A549 treated with RU486 at 1 μM for 4 hours (cell line): ENCODE data around the gene KCNJ1. TPM values are rescaled to one million over a fixed set of nuclear protein-coding genes. Genes with fewer than 3 reads are reported as not detected.

Experiments used
- total RNA-seq: library from RNA; stranded (reverse); fragments of 200-300 nt; extraction: Qiagen RNA extraction; gene quantifications from 5 replicates; pipeline ENCODE4 v1.2.3, GENCODE V29; 2022; ENCODE audit warnings: low read depth

KCNJ1 gene
- not detected in 5 replicates for total RNA-seq

DNA sequence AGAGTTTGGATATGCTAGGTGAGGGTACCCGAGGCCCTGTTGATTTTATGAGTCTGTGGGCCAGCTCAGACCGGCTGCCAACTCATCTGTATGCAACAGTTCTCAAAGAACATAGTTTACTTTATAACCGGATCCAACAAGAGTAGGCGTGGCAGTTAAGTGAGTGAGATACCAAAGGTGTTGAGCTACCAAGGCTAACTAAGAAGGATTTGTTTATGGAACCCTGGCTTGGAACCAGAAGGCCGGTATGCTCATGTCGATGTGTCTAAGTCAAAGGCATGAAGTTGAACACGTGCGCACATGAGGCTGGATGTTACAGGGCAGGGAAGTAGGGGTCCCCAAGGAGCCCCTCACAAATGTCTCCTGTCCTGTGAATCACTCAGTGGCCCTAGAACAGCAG lies at the start of gene KCNJ1:
KCNJ1 (minus strand) TSS at position 20 of the 400 bp plus-strand sequence. CDS start 27,053 bp downstream, outside the sequence.

GRCh38 chr11:128890543-128891368 lies 23.7 kb upstream of the KCNJ1 start, which contains the start of gene KCNJ5:
Gene KCNJ5 (plus strand): TSS chr11:128891356. CDS start chr11:128911274, 19,918 bp downstream.

Other genes starting within 250 kb of the KCNJ1 start
- gene FLI1, start 173.2 kb downstream of the KCNJ1 start, total RNA-seq = 0.13 to 0.55 TPM (median 0.29 TPM) in 5 replicates
- 0.10 TPM in 1 of 5 replicates, not detected in the others for gene KCNJ5, start 24.1 kb upstream of the KCNJ1 start, total RNA-seq
- gene TP53AIP1, start 75.6 kb upstream of the KCNJ1 start, total RNA-seq = 0.09 to 0.29 TPM (median 0.11 TPM) in 3 of 5 replicates, not detected in the others